BLaER1 treated with 17β-estradiol and CSF1 and Interleukin-3, amounts not matched to agents 10 nM and 100 nM (cell line): ENCODE data around the gene TMEM191B.
"Not testable (repeated sequence)": the region's sequence is repeated elsewhere in the genome, so short reads cannot be mapped to it uniquely, and the experiment has no call there.

Experiments
- H3K27ac ChIP-seq, 11 experiments: shearing (Covaris generic); formaldehyde crosslinking; 2 replicates each; pipeline ENCODE4 v1.8.1; 2022
- H3K27me3 ChIP-seq, 11 experiments: shearing (Covaris generic); formaldehyde crosslinking; 2 replicates each; pipeline ENCODE4 v1.8.1; 2022
- H3K36me3 ChIP-seq, 11 experiments: shearing (Covaris generic); formaldehyde crosslinking; 2 replicates each; pipeline ENCODE4 v1.8.1; 2022
- H3K4me1 ChIP-seq, 10 experiments: shearing (Covaris generic); formaldehyde crosslinking; 2 replicates each; pipeline ENCODE4 v1.8.1; 2022
- H3K4me2 ChIP-seq, 11 experiments: shearing (Covaris generic); formaldehyde crosslinking; 2 replicates each; pipeline ENCODE4 v1.8.1; 2022
- H3K4me3 ChIP-seq, 10 experiments: shearing (Covaris generic); formaldehyde crosslinking; 2 replicates each; pipeline ENCODE4 v1.8.1; 2022
- H3K9ac ChIP-seq, 11 experiments: shearing (Covaris generic); formaldehyde crosslinking; 2 replicates each; pipeline ENCODE4 v1.8.1; 2022
- H3K9me3 ChIP-seq, 11 experiments: shearing (Covaris generic); formaldehyde crosslinking; replicated peaks in 1 of 11; 2 replicates each; pipeline ENCODE4 v1.8.1; 2022
- H4K20me1 ChIP-seq, 11 experiments: shearing (Covaris generic); formaldehyde crosslinking; 2 replicates each; pipeline ENCODE4 v1.8.1; 2022

TMEM191B gene

GRCh38 chr22:18544615-18545014, 17.0 kb downstream of the TMEM191B start:
- H3K9ac ChIP-seq, H3K9me3 ChIP-seq, H3K4me2 ChIP-seq, H3K27ac ChIP-seq, H3K4me3 ChIP-seq, H3K4me1 ChIP-seq, H4K20me1 ChIP-seq, H3K36me3 ChIP-seq, H3K27me3 ChIP-seq: not testable (repeated sequence)

DNA sequence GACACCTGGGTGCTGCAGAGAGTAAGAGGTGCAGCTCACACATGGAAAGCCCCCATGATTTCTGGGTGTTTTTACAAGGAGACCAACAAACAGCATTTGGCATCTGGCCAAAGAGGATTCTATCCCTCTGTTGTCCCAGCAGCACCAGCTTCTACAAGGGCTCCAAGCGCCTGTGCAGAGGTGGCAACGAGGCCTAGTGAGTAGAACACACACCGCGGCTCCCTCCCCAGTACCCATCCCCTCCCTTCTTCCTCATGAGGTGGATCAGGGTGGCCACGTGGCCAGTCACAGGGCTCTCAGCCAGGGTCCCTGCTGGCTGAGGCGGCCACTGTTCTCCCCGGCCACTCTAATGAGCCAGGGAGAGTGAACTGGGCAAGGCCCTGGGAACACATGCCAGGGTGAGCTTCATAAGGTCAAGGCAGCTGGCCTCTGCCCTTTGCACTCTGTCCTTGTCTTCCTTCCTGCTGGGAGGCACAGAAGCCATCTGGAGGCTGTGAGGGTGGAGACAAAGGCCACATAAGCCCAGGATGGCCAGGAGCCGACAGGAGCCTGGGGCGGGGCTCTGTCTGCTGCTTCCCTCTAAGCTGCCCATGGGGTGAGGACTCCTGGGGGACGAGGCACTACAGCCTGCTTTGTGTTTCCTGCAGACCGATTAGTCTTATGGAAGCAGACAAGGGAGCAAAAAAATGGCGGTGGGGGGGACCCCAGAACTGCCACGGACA, 22.0 kb downstream of the TMEM191B start:
- not testable (repeated sequence) for H3K9me3 ChIP-seq, H3K4me2 ChIP-seq, H3K36me3 ChIP-seq, H3K9ac ChIP-seq, H3K27ac ChIP-seq, H3K4me3 ChIP-seq, H3K27me3 ChIP-seq, H3K4me1 ChIP-seq, H4K20me1 ChIP-seq

DNA sequence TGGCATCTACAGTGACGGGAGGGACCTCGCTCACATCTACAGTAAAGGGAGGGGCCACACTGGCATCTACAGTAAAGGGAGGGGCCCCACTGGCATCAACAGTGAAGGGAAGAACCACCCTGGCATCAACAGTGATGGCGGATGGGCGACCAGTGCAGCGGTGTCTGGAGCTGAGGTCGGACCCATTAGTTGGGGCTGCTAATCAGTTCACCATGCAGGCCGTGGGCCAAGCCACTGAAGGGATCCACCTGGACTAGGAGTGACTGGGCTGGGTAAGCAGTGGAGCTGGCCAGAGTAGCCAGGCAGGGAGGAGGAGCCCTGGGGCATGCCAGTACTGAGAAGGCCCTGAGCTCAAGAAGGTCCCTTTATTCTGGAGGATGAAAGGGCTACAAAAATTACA, 23.4 kb downstream of the TMEM191B start:
- H3K9me3 ChIP-seq, H3K36me3 ChIP-seq, H3K9ac ChIP-seq, H3K4me2 ChIP-seq, H3K4me3 ChIP-seq, H3K27me3 ChIP-seq, H3K27ac ChIP-seq, H3K4me1 ChIP-seq, H4K20me1 ChIP-seq: not testable (repeated sequence)

GRCh38 chr22:18552839-18553597, 25.4 kb downstream of the TMEM191B start:
- H3K4me3 ChIP-seq, H3K4me1 ChIP-seq: not testable (repeated sequence)

DNA sequence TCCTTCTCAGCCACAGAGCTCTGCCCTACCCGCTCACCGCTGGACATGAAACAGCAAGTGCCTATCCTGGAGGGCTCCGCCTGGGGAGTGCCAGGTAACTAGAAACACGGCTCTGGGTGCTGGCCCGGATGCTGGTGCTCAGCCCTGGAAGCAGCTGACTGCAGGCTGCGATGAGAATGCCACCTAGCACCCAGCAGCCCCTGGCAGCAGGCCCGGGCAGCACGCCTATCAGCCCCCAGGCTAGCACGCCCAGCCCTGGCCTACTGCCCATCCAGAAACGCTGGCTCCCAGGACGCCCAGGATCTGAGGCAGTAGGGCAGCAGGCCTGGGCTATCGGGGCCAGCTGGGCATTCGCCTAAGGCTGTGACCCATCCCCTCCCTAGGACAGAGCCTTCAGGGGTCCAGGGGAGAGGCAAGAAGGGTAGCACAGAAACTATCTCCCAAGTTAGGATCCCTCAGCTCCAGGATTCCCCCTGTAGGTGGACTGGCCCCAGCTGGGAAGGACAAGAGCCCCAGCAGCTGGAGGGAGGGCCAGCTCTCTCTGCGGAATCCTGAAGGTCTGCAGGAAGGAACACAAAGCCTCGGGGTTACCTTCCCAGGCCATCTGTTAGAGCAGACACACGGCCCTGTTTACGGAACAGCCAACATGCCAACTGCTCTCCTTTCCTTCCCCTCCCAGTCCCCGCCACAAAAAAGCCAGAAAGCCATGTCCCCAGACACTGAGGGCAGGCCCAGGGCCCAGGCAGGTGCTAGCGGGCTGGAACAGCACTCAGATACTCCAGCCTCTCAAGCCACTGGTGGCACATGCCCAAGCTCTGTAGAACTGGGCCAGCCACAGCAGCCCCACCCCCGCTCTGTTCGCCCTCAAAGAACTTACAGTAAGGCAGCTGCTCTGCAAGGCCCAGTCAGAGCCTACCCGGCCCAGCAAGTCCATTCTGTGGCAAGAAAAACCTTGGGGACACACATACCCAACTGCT, 27.0 kb downstream of the TMEM191B start:
- not testable (repeated sequence) for H3K27me3 ChIP-seq, H3K4me1 ChIP-seq, H4K20me1 ChIP-seq, H3K9me3 ChIP-seq, H3K4me2 ChIP-seq, H3K36me3 ChIP-seq, H3K9ac ChIP-seq, H3K4me3 ChIP-seq, H3K27ac ChIP-seq

More at GRCh38 chr22:18552839-18553597, 25.4 kb downstream of the TMEM191B start:
- H3K9me3 ChIP-seq, H3K9ac ChIP-seq, H3K36me3 ChIP-seq, H3K27me3 ChIP-seq, H4K20me1 ChIP-seq, H3K4me2 ChIP-seq, H3K27ac ChIP-seq: not testable (repeated sequence)

GRCh38 chr22:18558516-18558915, 30.9 kb downstream of the TMEM191B start:
- not testable (repeated sequence) for H3K27ac ChIP-seq, H4K20me1 ChIP-seq, H3K9ac ChIP-seq, H3K27me3 ChIP-seq, H3K4me2 ChIP-seq, H3K9me3 ChIP-seq, H3K4me1 ChIP-seq, H3K36me3 ChIP-seq, H3K4me3 ChIP-seq

- not testable (repeated sequence) for H3K4me2 ChIP-seq, H3K4me1 ChIP-seq, H4K20me1 ChIP-seq, H3K27me3 ChIP-seq, H3K9ac ChIP-seq, H3K4me3 ChIP-seq, H3K36me3 ChIP-seq, H3K27ac ChIP-seq, H3K9me3 ChIP-seq
Measured at GRCh38 chr22:18558939-18559338, 31.3 kb downstream of the TMEM191B start.

GRCh38 chr22:18560099-18560974, 32.7 kb downstream of the TMEM191B start:
- not testable (repeated sequence) for H4K20me1 ChIP-seq, H3K9me3 ChIP-seq, H3K36me3 ChIP-seq, H3K4me2 ChIP-seq, H3K27me3 ChIP-seq, H3K27ac ChIP-seq, H3K4me3 ChIP-seq, H3K9ac ChIP-seq, H3K4me1 ChIP-seq

- H3K9ac ChIP-seq, H3K27me3 ChIP-seq, H3K9me3 ChIP-seq, H3K36me3 ChIP-seq, H3K27ac ChIP-seq, H3K4me2 ChIP-seq, H3K4me1 ChIP-seq, H3K4me3 ChIP-seq, H4K20me1 ChIP-seq: not testable (repeated sequence)
Measured at GRCh38 chr22:18570509-18571246, 43.1 kb downstream of the TMEM191B start.

- not testable (repeated sequence) for H3K4me1 ChIP-seq, H3K9me3 ChIP-seq
Measured at GRCh38 chr22:18573483-18574164, 46.0 kb downstream of the TMEM191B start.

DNA sequence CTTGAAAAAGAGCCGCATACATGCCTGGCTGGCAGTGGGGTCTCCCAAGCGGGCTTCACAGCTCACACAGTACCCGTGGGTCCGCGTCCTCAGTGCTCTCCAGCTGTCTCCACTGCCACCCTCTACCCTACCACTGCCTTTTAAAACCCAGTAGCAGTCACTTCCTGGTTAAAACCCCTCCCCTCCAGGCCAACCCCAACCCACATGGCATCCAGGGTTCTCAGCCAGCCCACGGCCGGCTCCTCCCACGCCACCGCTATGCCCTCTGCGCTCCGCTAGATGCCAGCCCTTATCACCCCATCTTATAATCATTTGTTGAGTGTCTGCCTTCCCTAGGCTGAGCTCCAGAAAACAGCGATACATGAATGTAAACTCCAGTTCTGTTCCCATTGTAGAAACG, 47.0 kb downstream of the TMEM191B start:
- H3K4me1 ChIP-seq, H3K27ac ChIP-seq, H3K27me3 ChIP-seq, H3K9me3 ChIP-seq, H3K9ac ChIP-seq, H3K36me3 ChIP-seq, H3K4me2 ChIP-seq, H3K4me3 ChIP-seq, H4K20me1 ChIP-seq: not testable (repeated sequence)

More at GRCh38 chr22:18573483-18574164, 46.0 kb downstream of the TMEM191B start:
- not testable (repeated sequence) for H3K36me3 ChIP-seq, H4K20me1 ChIP-seq, H3K9ac ChIP-seq, H3K27ac ChIP-seq, H3K27me3 ChIP-seq
- Histone ChIP-seq H3K4me3 (peak overlapping the region in 1 of 10 experiments; percentile 44; a peak in 1 of 20 replicates), H3K4me2 (peak overlapping the region in 9 of 11 experiments; percentile 27 to 61 (median 47); a peak in 8 of 22 replicates)

DNA sequence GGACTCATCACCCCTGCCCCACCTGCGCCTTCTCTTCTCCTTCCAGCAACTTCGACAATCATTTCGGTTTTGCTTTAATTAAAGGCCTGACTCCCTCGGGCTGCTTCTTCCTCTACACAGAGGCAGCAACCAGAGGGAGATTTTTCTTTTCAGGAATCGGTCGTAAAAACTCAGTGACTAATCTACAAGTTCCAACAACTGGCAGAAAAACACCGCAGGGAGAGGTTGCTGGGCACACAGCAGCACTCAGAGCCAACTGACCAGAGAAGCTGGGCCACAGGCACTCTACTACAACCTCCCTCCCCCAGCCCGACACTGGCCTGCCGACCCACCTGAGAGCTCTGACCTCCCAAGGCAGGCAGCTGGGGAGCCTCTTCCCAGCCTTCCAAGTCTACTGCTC, 48.1 kb downstream of the TMEM191B start:
- not testable (repeated sequence) for H3K9ac ChIP-seq, H4K20me1 ChIP-seq, H3K9me3 ChIP-seq, H3K4me1 ChIP-seq, H3K27ac ChIP-seq, H3K4me2 ChIP-seq, H3K4me3 ChIP-seq, H3K27me3 ChIP-seq, H3K36me3 ChIP-seq
